HCT116 (cell line): ENCODE results near the gene TPST1. TPM values are rescaled to one million over a fixed set of nuclear protein-coding genes. Genes with fewer than 3 reads are reported as not detected.

ENCODE experiments used
- ATAC-seq: fragments of 200-7000 bp; cut with Tn5 transposase; 2 replicates; pipeline ENCODE4 v1.9.1; 2020; ENCODE audit warnings: mild to moderate bottlenecking, moderate library complexity
- BruUV-seq: library from RNA; stranded (reverse); fragments of 400-500 nt; replicated peaks from 2 replicates; lab custom pipeline; 2021; lab: Mats Ljungman, UMichigan
- CTCF ChIA-PET: fragments of 300-600 bp; sonication (Branson Sonifier 250); formaldehyde crosslinking; loops from one replicate; lab custom pipeline; 2021; ENCODE audit warnings: antibody characterized with exemption; lab: Charles Lee
- POLR2A ChIA-PET: fragments of 300-600, 350-600 bp; sonication (Branson Sonifier 250); formaldehyde crosslinking; loops from one replicate; lab custom pipeline; 2021; ENCODE audit warnings: antibody characterized with exemption; lab: Charles Lee
- RAD21 ChIA-PET, 2 experiments: fragments of 300-600 bp; sonication (Branson Sonifier 250); formaldehyde crosslinking; loops; one replicate each; lab custom pipeline; 2023; ENCODE audit warnings: low total read pairs in 2 of 2; ENCODE audit not compliant: uncharacterized antibody in 2 of 2, unreplicated experiment in 2 of 2, low non-redundant PET in 1 of 2; lab: Charles Lee
- DNase-seq: peaks from one replicate; pipeline ENCODE4 v3.0.0-alpha.2; 2010; ENCODE audit warnings: low read depth, low spot score
- H2AFZ ChIP-seq: fragments of 200-600 bp; shearing (Covaris generic), sonication (generic); 2 replicates; pipeline ENCODE4 v1.6.1; 2017; ENCODE audit warnings: low read depth, mixed run types, mixed read lengths, antibody characterized with exemption, low read length; ENCODE audit not compliant: poor library complexity, severe bottlenecking
- H3K27ac ChIP-seq: 2 replicates; pipeline ENCODE4 v1.5.1; 2012; ENCODE audit warnings: low read depth, low read length
- H3K27me3 ChIP-seq: fragments of 200-600 bp; sonication (generic); 2 replicates; pipeline ENCODE4 v1.6.1; 2016; ENCODE audit warnings: mixed run types, low read length, mixed read lengths; ENCODE audit not compliant: insufficient read depth
- H3K36me3 ChIP-seq, 2 experiments: fragments of 200-500 bp in 1 of 2; fragments of 200-600 bp in 1 of 2; sonication (Bioruptor generic) in 1 of 2; sonication (generic) in 1 of 2; 2 replicates each; pipeline versions ENCODE4 v1.5.1 to v1.6.1; 2014 to 2016; ENCODE audit warnings: low read length in 2 of 2, inconsistent platforms in 1 of 2, mixed read lengths in 1 of 2, mixed run types in 1 of 2; ENCODE audit not compliant: insufficient read depth in 2 of 2, control insufficient read depth in 1 of 2
- H3K4me1 ChIP-seq, 2 experiments: fragments of 200-600 bp in 1 of 2; sonication (generic) in 1 of 2; 2 replicates each; pipeline versions ENCODE4 v1.5.1 to v1.6.1; 2012 to 2017; ENCODE audit warnings: low read length in 2 of 2, inconsistent platforms in 1 of 2, mild to moderate bottlenecking in 1 of 2, mixed read lengths in 1 of 2, mixed run types in 1 of 2, moderate library complexity in 1 of 2; ENCODE audit not compliant: insufficient read depth in 2 of 2, control insufficient read depth in 1 of 2
- H3K4me2 ChIP-seq: fragments of 200-600 bp; sonication (generic); 2 replicates; pipeline ENCODE4 v1.6.1; 2017; ENCODE audit warnings: mixed run types, low read length, mixed read lengths
- H3K4me3 ChIP-seq, 2 experiments: fragments of 200-600 bp in 1 of 2; sonication (generic) in 1 of 2; replicated peaks in 1 of 2; 2 replicates each; pipeline ENCODE4 v1.5.1; 2011 to 2016; ENCODE audit warnings: low read length in 2 of 2, control low read depth in 1 of 2, low read depth in 1 of 2, mild to moderate bottlenecking in 1 of 2, mixed read lengths in 1 of 2, mixed run types in 1 of 2
- H3K79me2 ChIP-seq: fragments of 200-600 bp; sonication (generic); 2 replicates; pipeline ENCODE4 v1.6.1; 2017; ENCODE audit warnings: mild to moderate bottlenecking, mixed run types, low read length, moderate library complexity, mixed read lengths; ENCODE audit not compliant: insufficient read depth
- H3K9ac ChIP-seq: fragments of 200-600 bp; sonication (generic); 2 replicates; pipeline ENCODE4 v1.6.1; 2016; ENCODE audit warnings: low read length, mixed read lengths
- H3K9me2 ChIP-seq: fragments of 200-600 bp; sonication (generic), shearing (Covaris generic); 2 replicates; pipeline ENCODE4 v1.6.1; 2017; ENCODE audit warnings: mixed run types, mild to moderate bottlenecking, moderate library complexity; ENCODE audit not compliant: insufficient read depth
- H3K9me3 ChIP-seq, 2 experiments: fragments of 200-500 bp in 1 of 2; fragments of 200-600 bp in 1 of 2; sonication (Bioruptor generic) in 1 of 2; sonication (generic) in 1 of 2; 2 replicates each; pipeline ENCODE4 v1.6.1; 2014 to 2017; ENCODE audit warnings: low read length in 2 of 2, mixed read lengths in 2 of 2, inconsistent platforms in 1 of 2, low read depth in 1 of 2, mild to moderate bottlenecking in 1 of 2, mixed run types in 1 of 2, moderate library complexity in 1 of 2; ENCODE audit not compliant: control insufficient read depth in 1 of 2, insufficient read depth in 1 of 2
- H4K20me1 ChIP-seq: fragments of 200-600 bp; sonication (generic), shearing (Covaris generic); 2 replicates; pipeline ENCODE4 v1.6.1; 2017; ENCODE audit warnings: mixed run types, mild to moderate bottlenecking, moderate library complexity; ENCODE audit not compliant: insufficient read depth
- CBX3 ChIP-seq: IDR thresholded peaks from 2 replicates; pipeline ENCODE4 v1.6.1; 2012; ENCODE audit warnings: low read depth
- EGR1 ChIP-seq: IDR thresholded peaks from 2 replicates; pipeline ENCODE4 v1.6.1; 2012; ENCODE audit warnings: low read depth
- ELF1 ChIP-seq: IDR thresholded peaks from 2 replicates; pipeline ENCODE4 v1.6.1; 2012; ENCODE audit warnings: low read depth, borderline replicate concordance
- FOSL1 ChIP-seq: IDR thresholded peaks from 2 replicates; pipeline ENCODE4 v1.6.1; 2012; ENCODE audit warnings: low read depth
- POLR2A ChIP-seq: IDR thresholded peaks from 2 replicates; pipeline ENCODE4 v1.7.0; 2011; ENCODE audit warnings: borderline replicate concordance; ENCODE audit not compliant: insufficient read depth, insufficient read length; ENCODE audit errors: extremely low read depth
- SP1 ChIP-seq: IDR thresholded peaks from 2 replicates; pipeline ENCODE4 v1.6.1; 2012; ENCODE audit warnings: low read depth
- SRF ChIP-seq: IDR thresholded peaks from 2 replicates; pipeline ENCODE4 v1.6.1; 2012; ENCODE audit warnings: low read depth
- TCF7L2 ChIP-seq: IDR thresholded peaks from 2 replicates; pipeline ENCODE4 v1.7.0; 2011; ENCODE audit warnings: borderline replicate concordance, inconsistent platforms; ENCODE audit not compliant: insufficient read depth, insufficient read length; ENCODE audit errors: extremely low read depth
- ZFX ChIP-seq: fragments of 450-650 bp; IDR thresholded peaks from 2 replicates; pipeline ENCODE4 v1.6.1; 2017
- ZNF274 ChIP-seq: fragments of 200-500 bp; sonication (Bioruptor generic); IDR thresholded peaks from 2 replicates; pipeline ENCODE4 v1.6.1; 2014; ENCODE audit warnings: mild to moderate bottlenecking, low read depth, low read length, inconsistent platforms
- intact Hi-C: fragments of 100-400 bp; cut with micrococcal nuclease; formaldehyde crosslinking; loops from 2 replicates; pipeline ENCODE4 v1.10.0; 2022
- total RNA-seq: library from RNA; stranded (reverse); gene quantifications from one replicate; pipeline ENCODE4 v1.2.1, GENCODE V29; 2021; ENCODE audit not compliant: unreplicated experiment
- TF ChIP-seq, protein P1 (sequence below), 3 experiments: fragments of 200-600 bp in 1 of 3; sonication (generic) in 1 of 3; IDR thresholded peaks in 2 of 3; conservative IDR thresholded peaks in 1 of 3; 2 replicates each; pipeline ENCODE4 v1.5.1; 2012 to 2017; ENCODE audit warnings: low read depth in 2 of 3, low read length in 2 of 3, antibody characterized with exemption in 1 of 3, borderline replicate concordance in 1 of 3, control low read depth in 1 of 3, mild to moderate bottlenecking in 1 of 3, mixed read lengths in 1 of 3, mixed run types in 1 of 3, moderate library complexity in 1 of 3; ENCODE audit not compliant: insufficient read depth in 1 of 3
- TF ChIP-seq, protein P2 (sequence below): IDR thresholded peaks from 2 replicates; pipeline ENCODE4 v1.6.1; 2012
- TF ChIP-seq, protein P3 (sequence below): IDR thresholded peaks from 2 replicates; pipeline ENCODE4 v1.6.1; 2012; ENCODE audit warnings: low read depth

The TPST1 gene
- total RNA-seq, 1 experiment from 2014 or later: 11.4 TPM

- ATAC-seq: no peak
- Histone ChIP-seq H3K4me1 (peaks cover 0 to 2% of the 10 kb centered on the region in 2 experiments; a peak in 1 of 4 replicates), H3K27ac (no peak overlapping the region), H3K27me3 (no peaks in the 10 kb centered on the region), H3K9me3 (peaks cover 0 to 8% of the 10 kb centered on the region in 2 experiments; a peak in 1 of 4 replicates), H3K79me2 (no peaks in the 10 kb centered on the region), H4K20me1 (no peaks in the 10 kb centered on the region), H3K4me3 (no peak overlapping the region), H3K4me2 (no peak overlapping the region), H3K9ac (no peak overlapping the region), H3K36me3 (no peaks in the 10 kb centered on the region), H2AFZ (no peak overlapping the region), H3K9me2 (no peaks in the 10 kb centered on the region)
- CTCF ChIA-PET: no interaction called here
- RAD21 ChIA-PET: no interaction called here
- no TSS peak for BruUV-seq
- DNase-seq: no peak
- intact Hi-C loops: no loop called here
- POLR2A ChIA-PET: no interaction called here
- TF ChIP-seq, protein P1, sequence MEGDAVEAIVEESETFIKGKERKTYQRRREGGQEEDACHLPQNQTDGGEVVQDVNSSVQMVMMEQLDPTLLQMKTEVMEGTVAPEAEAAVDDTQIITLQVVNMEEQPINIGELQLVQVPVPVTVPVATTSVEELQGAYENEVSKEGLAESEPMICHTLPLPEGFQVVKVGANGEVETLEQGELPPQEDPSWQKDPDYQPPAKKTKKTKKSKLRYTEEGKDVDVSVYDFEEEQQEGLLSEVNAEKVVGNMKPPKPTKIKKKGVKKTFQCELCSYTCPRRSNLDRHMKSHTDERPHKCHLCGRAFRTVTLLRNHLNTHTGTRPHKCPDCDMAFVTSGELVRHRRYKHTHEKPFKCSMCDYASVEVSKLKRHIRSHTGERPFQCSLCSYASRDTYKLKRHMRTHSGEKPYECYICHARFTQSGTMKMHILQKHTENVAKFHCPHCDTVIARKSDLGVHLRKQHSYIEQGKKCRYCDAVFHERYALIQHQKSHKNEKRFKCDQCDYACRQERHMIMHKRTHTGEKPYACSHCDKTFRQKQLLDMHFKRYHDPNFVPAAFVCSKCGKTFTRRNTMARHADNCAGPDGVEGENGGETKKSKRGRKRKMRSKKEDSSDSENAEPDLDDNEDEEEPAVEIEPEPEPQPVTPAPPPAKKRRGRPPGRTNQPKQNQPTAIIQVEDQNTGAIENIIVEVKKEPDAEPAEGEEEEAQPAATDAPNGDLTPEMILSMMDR (IDR thresholded peaks at IDR 0.05 in 2 of 3, conservative IDR thresholded peaks at IDR 0.05 in 1 of 3; ENCODE audit: borderline replicate concordance in 1 of 3, insufficient read depth in 1 of 3, low read depth in 2 of 3, low read length in 2 of 3): no peak
- TF ChIP-seq EGR1 (no peak), ELF1 (no peak), POLR2A (no peak), FOSL1 (no peak), SRF (no peak), ZNF274 (no peak), ZFX (no peak), CBX3 (no peak), SP1 (no peak), TCF7L2 (no peak)
- TF ChIP-seq, protein P2, sequence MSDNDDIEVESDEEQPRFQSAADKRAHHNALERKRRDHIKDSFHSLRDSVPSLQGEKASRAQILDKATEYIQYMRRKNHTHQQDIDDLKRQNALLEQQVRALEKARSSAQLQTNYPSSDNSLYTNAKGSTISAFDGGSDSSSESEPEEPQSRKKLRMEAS: no peak
- TF ChIP-seq, protein P3, sequence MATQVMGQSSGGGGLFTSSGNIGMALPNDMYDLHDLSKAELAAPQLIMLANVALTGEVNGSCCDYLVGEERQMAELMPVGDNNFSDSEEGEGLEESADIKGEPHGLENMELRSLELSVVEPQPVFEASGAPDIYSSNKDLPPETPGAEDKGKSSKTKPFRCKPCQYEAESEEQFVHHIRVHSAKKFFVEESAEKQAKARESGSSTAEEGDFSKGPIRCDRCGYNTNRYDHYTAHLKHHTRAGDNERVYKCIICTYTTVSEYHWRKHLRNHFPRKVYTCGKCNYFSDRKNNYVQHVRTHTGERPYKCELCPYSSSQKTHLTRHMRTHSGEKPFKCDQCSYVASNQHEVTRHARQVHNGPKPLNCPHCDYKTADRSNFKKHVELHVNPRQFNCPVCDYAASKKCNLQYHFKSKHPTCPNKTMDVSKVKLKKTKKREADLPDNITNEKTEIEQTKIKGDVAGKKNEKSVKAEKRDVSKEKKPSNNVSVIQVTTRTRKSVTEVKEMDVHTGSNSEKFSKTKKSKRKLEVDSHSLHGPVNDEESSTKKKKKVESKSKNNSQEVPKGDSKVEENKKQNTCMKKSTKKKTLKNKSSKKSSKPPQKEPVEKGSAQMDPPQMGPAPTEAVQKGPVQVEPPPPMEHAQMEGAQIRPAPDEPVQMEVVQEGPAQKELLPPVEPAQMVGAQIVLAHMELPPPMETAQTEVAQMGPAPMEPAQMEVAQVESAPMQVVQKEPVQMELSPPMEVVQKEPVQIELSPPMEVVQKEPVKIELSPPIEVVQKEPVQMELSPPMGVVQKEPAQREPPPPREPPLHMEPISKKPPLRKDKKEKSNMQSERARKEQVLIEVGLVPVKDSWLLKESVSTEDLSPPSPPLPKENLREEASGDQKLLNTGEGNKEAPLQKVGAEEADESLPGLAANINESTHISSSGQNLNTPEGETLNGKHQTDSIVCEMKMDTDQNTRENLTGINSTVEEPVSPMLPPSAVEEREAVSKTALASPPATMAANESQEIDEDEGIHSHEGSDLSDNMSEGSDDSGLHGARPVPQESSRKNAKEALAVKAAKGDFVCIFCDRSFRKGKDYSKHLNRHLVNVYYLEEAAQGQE: no peak
These were observed 114.4 kb downstream of the TPST1 start for GRCh38 chr7:66319407-66319979.
